KOPT-K1 (cell line): ENCODE measurements around the gene STRA6.

Experiments
- H3K27ac ChIP-seq: fragments of 200-600 bp; sonication (generic); 2 replicates; pipeline ENCODE4 v1.5.1; 2016; ENCODE audit warnings: antibody characterized with exemption, mild to moderate bottlenecking, low read depth, low read length; ENCODE audit not compliant: poor library complexity, severe bottlenecking
- H3K36me3 ChIP-seq: fragments of 200-600 bp; sonication (generic); 2 replicates; pipeline ENCODE4 v1.5.1; 2017; ENCODE audit warnings: antibody characterized with exemption, mild to moderate bottlenecking, low read length, moderate library complexity; ENCODE audit not compliant: insufficient read depth
- H3K9me3 ChIP-seq: fragments of 200-600 bp; sonication (generic); 2 replicates; pipeline ENCODE4 v1.5.1; 2017; ENCODE audit warnings: antibody characterized with exemption, low read length, mild to moderate bottlenecking; ENCODE audit not compliant: insufficient read depth, poor library complexity, severe bottlenecking

STRA6 gene

DNA sequence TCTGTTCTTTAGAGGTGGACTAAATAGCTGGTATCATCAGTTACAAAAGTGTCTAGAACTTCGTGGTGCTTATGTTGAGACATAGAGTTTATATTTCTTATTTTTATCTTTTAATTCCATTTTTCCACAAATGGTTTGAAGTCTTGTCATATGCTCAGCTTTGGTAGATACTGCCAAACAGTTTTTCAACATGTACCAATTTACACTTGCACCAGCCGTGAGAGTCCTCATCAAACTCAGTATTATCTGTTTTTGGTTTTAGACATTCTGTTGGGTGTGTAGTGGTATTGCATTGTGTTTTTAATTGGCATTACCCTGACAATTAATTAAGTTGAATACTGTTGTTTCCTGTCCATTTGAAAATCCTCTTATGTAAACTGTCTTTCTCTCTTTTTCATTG, 55.5 kb downstream of the STRA6 start:
- H3K9me3 ChIP-seq: peaks cover 6% of the 10 kb centered on the region
- no peaks in the 10 kb centered on the region for H3K36me3 ChIP-seq
- no peak overlapping the region for H3K27ac ChIP-seq

DNA sequence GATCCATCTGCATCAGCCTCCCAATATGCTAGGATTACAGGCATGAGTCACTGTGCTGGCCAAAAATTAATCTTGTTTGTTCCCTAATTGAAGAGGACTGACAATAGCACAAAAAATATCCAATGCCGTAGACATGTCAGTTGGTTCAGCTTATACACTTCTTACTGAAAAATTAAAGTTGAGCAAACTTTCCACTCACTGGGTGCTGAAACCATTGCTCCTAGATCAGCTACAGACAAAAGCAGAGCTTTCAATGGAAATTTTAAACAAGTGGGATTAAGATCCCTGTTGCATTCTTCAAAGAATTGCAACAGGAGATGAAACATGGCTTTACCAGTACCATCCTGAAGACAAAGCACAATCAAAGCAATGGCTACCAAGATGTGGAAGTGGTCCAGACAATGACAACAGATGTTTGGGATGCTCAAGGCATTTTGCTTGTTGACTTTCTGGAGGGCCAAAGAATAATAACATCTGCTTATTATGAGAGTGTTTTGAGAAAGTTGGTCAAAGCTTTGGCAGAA, 56.2 kb downstream of the STRA6 start:
- H3K27ac ChIP-seq: no peak overlapping the region
- peaks cover 6% of the 10 kb centered on the region for H3K9me3 ChIP-seq
- H3K36me3 ChIP-seq: no peaks in the 10 kb centered on the region

DNA sequence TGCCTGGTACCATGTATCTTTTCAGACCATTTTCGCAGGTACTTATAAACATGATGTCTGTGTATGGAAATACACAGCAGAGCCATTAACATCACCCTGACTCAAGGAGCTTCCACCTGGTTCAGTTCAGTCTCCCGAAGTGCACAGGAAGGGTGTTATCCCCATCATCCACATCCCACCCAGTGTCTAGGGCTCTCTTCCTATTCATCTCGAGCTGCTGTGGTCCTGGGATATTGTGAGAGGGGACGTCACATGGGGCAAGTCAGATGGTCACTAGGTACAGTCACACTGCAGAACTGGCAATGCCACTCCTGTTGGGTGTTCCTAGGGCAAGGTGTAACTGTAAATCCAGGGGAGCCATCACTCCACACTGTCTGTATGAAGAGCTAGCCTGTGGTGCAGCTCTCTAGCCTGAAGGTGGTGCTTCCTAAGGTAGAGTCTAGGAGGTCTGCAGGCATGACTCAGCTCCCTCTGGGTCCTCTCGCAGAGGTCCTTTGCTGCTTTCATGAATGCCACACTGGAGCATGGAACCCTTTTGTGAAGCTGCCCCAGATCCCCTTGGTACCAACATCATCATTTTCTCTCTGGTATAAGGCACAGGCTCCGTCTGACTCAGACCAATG, 58.3 kb downstream of the STRA6 start:
- H3K9me3 ChIP-seq: peaks cover 6% of the 10 kb centered on the region
- no peaks in the 10 kb centered on the region for H3K36me3 ChIP-seq
- no peak overlapping the region for H3K27ac ChIP-seq

DNA sequence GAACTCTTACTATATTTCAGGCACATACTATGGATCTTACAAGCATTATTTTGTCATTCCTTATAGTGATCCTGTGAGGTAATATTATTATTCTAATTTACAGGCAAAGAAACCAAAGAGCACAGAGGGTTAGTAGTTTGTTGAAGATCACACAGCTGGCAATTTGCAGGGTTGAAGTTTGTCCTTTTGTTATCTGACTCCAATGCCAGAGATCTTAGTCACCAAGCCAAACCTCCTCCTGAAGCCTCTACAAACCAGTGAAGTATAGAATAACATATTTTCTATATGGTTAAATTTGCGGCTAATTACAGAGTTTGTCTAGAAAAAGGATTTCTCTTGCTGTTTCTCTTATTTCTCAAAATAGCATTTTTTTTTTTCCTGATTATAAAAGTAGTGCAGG, 61.0 kb downstream of the STRA6 start:
- Histone ChIP-seq H3K9me3 (peaks cover 2% of the 10 kb centered on the region), H3K27ac (no peak overlapping the region), H3K36me3 (no peaks in the 10 kb centered on the region)

DNA sequence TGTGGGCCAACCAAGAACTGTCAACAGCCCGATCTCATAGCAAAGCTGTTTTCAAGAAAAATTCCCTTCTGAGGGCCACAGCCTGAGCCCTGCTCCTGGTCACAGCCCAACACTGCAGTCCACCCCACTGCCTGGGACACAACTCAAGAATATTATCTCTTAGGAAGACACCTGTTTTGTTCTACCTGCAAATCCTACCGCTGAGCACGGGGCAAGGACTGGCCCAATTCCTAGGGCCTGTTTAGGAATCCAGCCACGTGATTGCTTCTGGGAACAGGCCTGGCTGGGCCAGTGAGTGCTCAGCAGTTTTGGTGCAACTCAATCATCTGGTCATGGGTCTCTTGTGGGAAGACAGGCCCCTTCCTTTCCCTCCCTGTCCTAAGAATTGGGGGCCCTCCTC, 63.9 kb downstream of the STRA6 start:
- Histone ChIP-seq H3K9me3 (peaks cover 9% of the 10 kb centered on the region), H3K27ac (no peak overlapping the region), H3K36me3 (no peaks in the 10 kb centered on the region)

DNA sequence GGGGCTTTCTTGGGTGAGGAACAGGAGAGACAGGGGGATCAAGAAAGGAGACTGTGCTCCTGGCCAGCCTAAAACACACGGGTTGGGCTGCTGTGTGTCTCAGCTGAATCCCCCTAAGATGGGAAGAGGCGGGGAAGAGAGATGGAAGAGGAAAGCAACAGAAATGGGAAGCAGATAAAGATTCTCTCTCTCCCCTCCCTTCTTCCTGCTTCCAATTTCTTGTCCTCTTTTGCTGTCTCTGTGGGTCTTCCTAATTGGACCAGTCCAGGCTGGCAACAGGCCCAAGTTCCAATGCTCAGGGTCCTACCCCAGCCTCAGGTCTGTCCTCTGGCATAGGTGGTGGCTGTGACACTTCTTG, 65.1 kb downstream of the STRA6 start:
- no peak overlapping the region for H3K27ac ChIP-seq

DNA sequence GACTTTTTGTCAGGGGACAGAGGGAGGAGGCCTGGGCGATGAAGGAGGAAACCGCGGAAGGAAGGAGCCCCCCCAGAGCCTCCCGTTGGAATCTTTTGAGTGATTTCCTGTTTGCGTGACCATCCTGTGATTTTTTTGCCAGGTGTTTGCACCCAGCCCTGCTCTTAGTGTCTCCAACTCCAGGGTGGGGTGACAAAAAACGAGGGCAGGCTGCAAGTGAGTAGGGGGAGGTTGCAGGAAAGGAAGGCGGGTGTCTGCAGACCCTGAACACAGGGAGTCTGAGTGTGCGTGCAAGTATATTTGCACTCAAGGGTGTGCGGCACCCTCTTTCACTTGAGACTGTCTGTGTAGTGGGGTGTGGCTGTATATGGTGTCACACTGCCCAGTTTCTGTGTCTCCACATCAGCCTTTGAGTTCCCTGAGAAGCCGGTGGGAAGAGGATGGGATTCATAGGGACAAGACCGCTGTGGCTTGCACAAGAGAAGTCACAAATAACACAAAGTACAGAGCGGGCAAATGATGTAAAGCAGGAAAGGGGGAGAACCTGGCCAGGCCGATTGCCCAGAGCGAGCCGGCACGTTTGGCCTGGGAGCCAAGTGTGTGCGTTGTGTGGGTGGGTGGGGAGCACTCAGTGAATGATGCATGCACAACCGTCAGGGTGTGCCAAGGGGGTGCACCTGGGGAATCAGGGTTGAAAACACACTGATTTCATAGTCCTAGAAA, 65.6 kb downstream of the STRA6 start:
- no peak overlapping the region for H3K27ac ChIP-seq
- peaks cover 9% of the 10 kb centered on the region for H3K9me3 ChIP-seq
- H3K36me3 ChIP-seq: no peaks in the 10 kb centered on the region

More for the DNA sequence above, 65.1 kb downstream of the STRA6 start:
- Histone ChIP-seq H3K36me3 (no peaks in the 10 kb centered on the region), H3K9me3 (peaks cover 9% of the 10 kb centered on the region)

DNA sequence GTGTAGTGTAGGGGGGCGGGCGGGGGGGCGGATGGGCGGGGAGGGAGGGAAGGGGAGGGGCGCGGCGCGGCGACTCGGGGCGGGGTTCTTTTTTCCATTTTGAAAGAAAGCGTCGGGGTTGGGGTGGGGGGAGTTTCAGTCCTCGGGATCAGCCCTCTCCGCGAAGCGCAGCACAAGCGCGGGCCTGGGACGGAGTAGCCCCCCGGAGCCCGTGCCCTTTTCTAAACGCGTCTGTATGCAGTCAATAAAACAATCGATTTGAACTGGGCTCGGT, 66.1 kb downstream of the STRA6 start:
- Histone ChIP-seq H3K27ac (no peak overlapping the region), H3K36me3 (no peaks in the 10 kb centered on the region)

DNA sequence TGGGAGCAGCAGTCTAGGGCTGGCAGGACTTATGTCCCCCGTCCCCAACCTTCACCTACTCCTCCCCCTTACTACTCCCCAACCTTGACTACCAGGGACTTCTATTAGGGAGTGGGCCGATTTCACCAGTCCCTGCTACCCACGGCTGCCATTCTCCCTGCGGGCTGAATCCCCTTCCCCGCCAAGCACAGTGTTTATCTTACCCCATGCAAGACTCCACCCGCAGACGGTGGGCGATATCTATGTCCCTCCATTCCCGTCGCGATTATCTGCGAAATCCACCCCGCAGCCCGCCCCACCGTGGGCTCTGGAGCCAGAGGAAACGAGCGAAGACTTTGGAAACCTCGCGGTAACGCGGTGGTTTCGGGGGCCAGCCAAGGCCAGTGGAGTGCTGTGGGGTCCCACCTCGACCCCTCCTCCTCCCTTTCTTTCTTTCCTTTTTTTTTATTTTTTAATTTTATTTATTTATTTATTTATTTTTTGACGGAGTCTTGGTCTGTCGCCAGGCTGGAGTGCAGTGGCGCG, 67.5 kb downstream of the STRA6 start:
- no peak overlapping the region for H3K27ac ChIP-seq
- H3K36me3 ChIP-seq: no peaks in the 10 kb centered on the region
- H3K9me3 ChIP-seq: peaks cover 9% of the 10 kb centered on the region

More for the DNA sequence above, 66.1 kb downstream of the STRA6 start:
- peaks cover 9% of the 10 kb centered on the region for H3K9me3 ChIP-seq

DNA sequence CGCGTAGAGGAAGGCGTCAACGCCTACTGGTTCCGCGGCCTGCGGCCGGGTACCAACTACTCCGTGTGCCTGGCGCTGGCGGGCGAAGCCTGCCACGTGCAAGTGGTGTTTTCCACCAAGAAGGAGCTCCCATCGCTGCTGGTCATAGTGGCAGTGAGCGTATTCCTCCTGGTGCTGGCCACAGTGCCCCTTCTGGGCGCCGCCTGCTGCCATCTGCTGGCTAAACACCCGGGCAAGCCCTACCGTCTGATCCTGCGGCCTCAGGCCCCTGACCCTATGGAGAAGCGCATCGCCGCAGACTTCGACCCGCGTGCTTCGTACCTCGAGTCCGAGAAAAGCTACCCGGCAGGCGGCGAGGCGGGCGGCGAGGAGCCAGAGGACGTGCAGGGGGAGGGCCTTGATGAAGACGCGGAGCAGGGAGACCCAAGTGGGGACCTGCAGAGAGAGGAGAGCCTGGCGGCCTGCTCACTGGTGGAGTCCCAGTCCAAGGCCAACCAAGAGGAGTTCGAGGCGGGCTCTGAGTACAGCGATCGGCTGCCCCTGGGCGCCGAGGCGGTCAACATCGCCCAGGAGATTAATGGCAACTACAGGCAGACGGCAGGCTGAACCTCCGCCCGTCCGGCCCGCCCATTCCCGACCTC, 68.1 kb downstream of the STRA6 start:
- Histone ChIP-seq H3K27ac (no peak overlapping the region), H3K36me3 (no peaks in the 10 kb centered on the region), H3K9me3 (peaks cover 9% of the 10 kb centered on the region)

DNA sequence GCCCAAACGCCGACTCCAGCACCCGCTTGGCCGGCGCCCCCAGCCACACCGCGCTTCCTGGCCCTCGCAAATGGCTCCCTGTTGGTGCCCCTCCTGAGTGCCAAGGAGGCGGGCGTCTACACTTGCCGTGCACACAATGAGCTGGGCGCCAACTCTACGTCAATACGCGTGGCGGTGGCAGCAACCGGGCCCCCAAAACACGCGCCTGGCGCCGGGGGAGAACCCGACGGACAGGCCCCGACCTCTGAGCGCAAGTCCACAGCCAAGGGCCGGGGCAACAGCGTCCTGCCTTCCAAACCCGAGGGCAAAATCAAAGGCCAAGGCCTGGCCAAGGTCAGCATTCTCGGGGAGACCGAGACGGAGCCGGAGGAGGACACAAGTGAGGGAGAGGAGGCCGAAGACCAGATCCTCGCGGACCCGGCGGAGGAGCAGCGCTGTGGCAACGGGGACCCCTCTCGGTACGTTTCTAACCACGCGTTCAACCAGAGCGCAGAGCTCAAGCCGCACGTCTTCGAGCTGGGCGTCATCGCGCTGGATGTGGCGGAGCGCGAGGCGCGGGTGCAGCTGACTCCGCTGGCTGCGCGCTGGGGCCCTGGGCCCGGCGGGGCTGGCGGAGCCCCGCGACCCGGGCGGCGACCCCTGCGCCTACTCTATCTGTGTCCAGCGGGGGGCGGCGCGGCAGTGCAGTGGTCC, 68.7 kb downstream of the STRA6 start:
- no peaks in the 10 kb centered on the region for H3K36me3 ChIP-seq
- no peak overlapping the region for H3K27ac ChIP-seq
- peaks cover 9% of the 10 kb centered on the region for H3K9me3 ChIP-seq

DNA sequence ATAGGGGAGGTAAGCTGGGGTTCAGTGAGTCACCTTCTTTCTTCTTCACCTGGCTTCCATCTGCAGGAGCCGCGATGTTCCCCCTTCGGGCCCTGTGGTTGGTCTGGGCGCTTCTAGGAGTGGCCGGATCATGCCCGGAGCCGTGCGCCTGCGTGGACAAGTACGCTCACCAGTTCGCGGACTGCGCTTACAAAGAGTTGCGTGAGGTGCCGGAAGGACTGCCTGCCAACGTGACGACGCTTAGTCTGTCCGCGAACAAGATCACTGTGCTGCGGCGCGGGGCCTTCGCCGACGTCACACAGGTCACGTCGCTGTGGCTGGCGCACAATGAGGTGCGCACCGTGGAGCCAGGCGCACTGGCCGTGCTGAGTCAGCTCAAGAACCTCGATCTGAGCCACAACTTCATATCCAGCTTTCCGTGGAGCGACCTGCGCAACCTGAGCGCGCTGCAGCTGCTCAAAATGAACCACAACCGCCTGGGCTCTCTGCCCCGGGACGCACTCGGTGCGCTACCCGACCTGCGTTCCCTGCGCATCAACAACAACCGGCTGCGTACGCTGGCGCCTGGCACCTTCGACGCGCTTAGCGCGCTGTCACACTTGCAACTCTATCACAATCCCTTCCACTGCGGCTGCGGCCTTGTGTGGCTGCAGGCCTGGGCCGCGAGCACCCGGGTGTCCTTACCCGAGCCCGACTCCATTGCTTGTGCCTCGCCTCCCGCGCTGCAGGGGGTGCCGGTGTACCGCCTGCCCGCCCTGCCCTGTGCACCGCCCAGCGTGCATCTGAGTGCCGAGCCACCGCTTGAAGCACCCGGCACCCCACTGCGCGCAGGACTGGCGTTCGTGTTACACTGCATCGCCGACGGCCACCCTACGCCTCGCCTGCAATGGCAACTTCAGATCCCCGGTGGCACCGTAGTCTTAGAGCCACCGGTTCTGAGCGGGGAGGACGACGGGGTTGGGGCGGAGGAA, 69.6 kb downstream of the STRA6 start:
- no peaks in the 10 kb centered on the region for H3K36me3 ChIP-seq
- peaks cover 9% of the 10 kb centered on the region for H3K9me3 ChIP-seq
- H3K27ac ChIP-seq: no peak overlapping the region

DNA sequence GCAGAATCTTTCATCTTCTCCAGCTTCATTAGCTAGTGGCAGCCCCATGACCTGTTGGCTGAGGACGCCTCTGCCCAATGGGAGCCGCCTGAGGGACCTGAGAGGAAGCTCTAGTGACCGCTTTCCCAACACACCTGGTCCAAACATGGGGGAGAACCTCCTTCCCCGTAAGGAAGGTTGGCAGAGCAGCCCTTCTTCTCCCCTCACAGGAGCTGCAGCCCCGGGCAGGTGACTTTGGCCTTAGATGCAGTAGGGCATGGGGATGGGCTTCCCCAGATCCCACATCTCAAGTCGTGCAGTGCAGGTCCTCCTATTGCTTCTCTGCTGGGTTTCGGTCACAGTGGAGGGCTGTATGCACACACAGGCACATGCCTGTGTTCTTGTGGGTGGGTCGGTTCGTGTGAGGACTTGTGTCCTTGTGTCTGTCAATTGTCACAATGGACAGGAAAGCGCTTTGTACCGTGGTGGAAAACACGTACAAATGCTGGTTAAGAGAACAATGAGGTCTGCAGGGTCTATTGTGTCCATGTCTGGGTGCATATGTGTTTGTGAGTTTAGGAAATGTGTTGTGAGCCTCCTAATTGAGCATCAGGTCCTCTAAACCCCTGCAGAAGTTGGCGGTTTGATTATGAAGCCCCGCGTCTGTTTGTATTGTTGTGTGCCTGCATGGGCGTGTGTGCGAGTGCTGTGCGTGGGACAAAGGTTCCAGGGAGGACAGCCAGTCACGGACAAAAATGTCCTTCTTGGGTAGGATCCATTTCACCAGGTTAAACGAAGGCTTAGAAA, 70.8 kb downstream of the STRA6 start:
- Histone ChIP-seq H3K27ac (no peak overlapping the region), H3K9me3 (peaks cover 9% of the 10 kb centered on the region), H3K36me3 (no peaks in the 10 kb centered on the region)
